ENCODE data around the gene PRKAR2A. TPM values are rescaled to one million over a fixed set of nuclear protein-coding genes. Genes with fewer than 3 reads are reported as not detected.

Gene PRKAR2A
- total RNA-seq, 6 donors from 2014 or later, result 13.0 to 62.3 (median 31.4) TPM

GRCh38 chr3:48711727-48712126 lies 135.9 kb downstream of the PRKAR2A start:
- peaks cover 0 to 69% (median 18%) of the 10 kb centered on the region in 4 donors for H3K36me3 ChIP-seq
- WGBS, 2 donors, result 66 to 68% methylated on average over 2 of the region's 2 CpGs
- H3K27me3 ChIP-seq, result no peaks in the 10 kb centered on the region
- peak overlapping the region in 2 of 4 donors; percentile 8 to 17 for H3K27ac ChIP-seq
- peaks cover 45 to 80% (median 55%) of the 10 kb centered on the region in 4 donors for H3K4me1 ChIP-seq
- ATAC-seq (ENCODE audit: low FRiP score in 2 of 2) (no peak), DNase-seq (no peak)
- no peaks in the 10 kb centered on the region for H3K9me3 ChIP-seq
- no peak overlapping the region for H3K4me3 ChIP-seq
- no peak for TF ChIP-seq CTCF (IDR thresholded peaks at IDR 0.05)
- no peak for TF ChIP-seq POLR2A (IDR thresholded peaks at IDR 0.05)
- no peak for TF ChIP-seq POLR2AphosphoS5 (IDR thresholded peaks at IDR 0.05)
- TF ChIP-seq EP300 (IDR thresholded peaks at IDR 0.05), result no peak

GRCh38 chr3:48709051-48709461 lies 138.6 kb downstream of the PRKAR2A start:
- no peak overlapping the region for H3K4me3 ChIP-seq
- peak in 1 of 2 donors; percentile 57 for ATAC-seq (ENCODE audit: low FRiP score in 2 of 2)
- peaks cover 26 to 70% (median 41%) of the 10 kb centered on the region in 4 donors for H3K4me1 ChIP-seq
- no peaks in the 10 kb centered on the region for H3K27me3 ChIP-seq
- DNase-seq, result peak in 1 of 2 donors; percentile 54
- 54 to 61% methylated on average over 4 to 7 of the region's 7 CpGs for WGBS, 2 donors
- peak overlapping the region in 3 of 4 donors; percentile 14 to 46 (median 39) for H3K27ac ChIP-seq
- H3K36me3 ChIP-seq, result peaks cover 0 to 67% (median 17%) of the 10 kb centered on the region in 4 donors
- TF ChIP-seq CTCF (IDR thresholded peaks at IDR 0.05) (no peak), EP300 (IDR thresholded peaks at IDR 0.05) (no peak), POLR2A (IDR thresholded peaks at IDR 0.05) (no peak), POLR2AphosphoS5 (IDR thresholded peaks at IDR 0.05) (no peak)
- no peaks in the 10 kb centered on the region for H3K9me3 ChIP-seq

GRCh38 chr3:48708481-48708889 lies 139.2 kb downstream of the PRKAR2A start:
- Histone ChIP-seq H3K9me3 (no peaks in the 10 kb centered on the region), H3K36me3 (peaks cover 0 to 62% (median 16%) of the 10 kb centered on the region in 4 donors), H3K27me3 (no peaks in the 10 kb centered on the region), H3K27ac (peak overlapping the region; percentile 2 to 46 (median 34)), H3K4me3 (no peak overlapping the region), H3K4me1 (peaks cover 21 to 69% (median 41%) of the 10 kb centered on the region in 4 donors)
- WGBS, 2 donors, result 64 to 89% methylated on average over 2 of the region's 2 CpGs
- DNase-seq (no peak), ATAC-seq (ENCODE audit: low FRiP score in 2 of 2) (peak in 1 of 2 donors; percentile 65)
- TF ChIP-seq CTCF (IDR thresholded peaks at IDR 0.05), result no peak
- no peak for TF ChIP-seq POLR2AphosphoS5 (IDR thresholded peaks at IDR 0.05)

DNA sequence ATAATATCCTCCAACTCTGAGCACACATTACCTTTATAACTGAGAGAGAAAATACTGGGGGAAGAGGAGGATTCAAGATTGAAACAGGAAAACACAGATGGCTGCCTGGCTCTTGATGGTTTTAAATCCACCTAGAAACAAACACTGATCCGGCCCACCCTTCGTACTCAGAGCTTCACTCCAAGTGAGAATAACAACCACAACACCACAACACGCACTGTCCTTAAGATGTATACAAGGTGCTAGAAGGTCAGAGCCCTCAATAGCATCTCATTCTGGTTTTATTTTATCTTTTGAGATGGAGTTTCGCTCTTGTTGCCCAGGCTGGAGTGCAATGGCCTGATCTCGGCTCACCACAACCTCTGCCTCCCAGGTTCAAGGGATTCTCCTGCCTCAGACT lies 140.5 kb downstream of the PRKAR2A start:
- 84 to 92% methylated on average over 5 of the region's 5 CpGs for WGBS, 2 donors
- DNase-seq (no peak), ATAC-seq (ENCODE audit: low FRiP score in 2 of 2) (no peak)
- H3K4me3 ChIP-seq, result no peak overlapping the region
- no peak for TF ChIP-seq POLR2A (IDR thresholded peaks at IDR 0.05)
- TF ChIP-seq CTCF (IDR thresholded peaks at IDR 0.05), result no peak
- TF ChIP-seq EP300 (IDR thresholded peaks at IDR 0.05), result no peak
- no peak for TF ChIP-seq POLR2AphosphoS5 (IDR thresholded peaks at IDR 0.05)
- H3K36me3 ChIP-seq, result peaks cover 0 to 53% (median 13%) of the 10 kb centered on the region in 4 donors
- no peaks in the 10 kb centered on the region for H3K27me3 ChIP-seq
- H3K4me1 ChIP-seq, result peaks cover 15 to 62% (median 30%) of the 10 kb centered on the region in 4 donors
- H3K9me3 ChIP-seq, result no peaks in the 10 kb centered on the region
- H3K27ac ChIP-seq, result no peak overlapping the region

DNA sequence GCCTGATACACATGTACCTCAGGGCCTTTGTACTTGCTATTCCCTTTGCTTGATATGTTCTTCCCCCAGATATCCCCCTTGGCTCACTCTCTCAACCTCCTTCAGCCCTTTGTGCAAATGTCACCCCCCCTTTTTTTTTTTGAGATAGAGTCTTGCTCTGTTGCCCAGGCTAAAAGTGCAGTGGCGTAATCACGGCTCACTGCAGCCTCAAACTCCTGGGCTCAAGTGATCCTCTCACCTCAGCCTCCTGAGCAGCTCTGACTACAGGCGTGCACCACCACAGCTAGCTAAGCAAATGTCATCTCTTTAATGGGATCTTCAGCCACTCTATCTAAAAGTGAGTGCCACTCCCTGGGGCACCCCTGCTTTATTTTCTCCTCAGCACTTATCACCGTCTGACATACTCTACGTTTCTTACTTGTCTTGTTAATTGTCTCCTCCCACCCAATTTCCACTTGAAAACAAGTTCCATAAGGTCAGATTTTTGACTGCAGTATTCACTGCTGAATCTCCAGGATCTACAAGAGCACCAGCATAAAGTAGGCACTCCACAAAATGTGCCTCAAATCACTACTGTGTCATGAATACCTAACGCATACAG lies 145.3 kb downstream of the PRKAR2A start:
- no peaks in the 10 kb centered on the region for H3K27me3 ChIP-seq
- no peak for ATAC-seq (ENCODE audit: low FRiP score in 2 of 2)
- no peak for DNase-seq
- no peak overlapping the region for H3K4me3 ChIP-seq
- peaks cover 0 to 34% (median 8%) of the 10 kb centered on the region in 4 donors for H3K4me1 ChIP-seq
- peaks cover 4 to 32% (median 19%) of the 10 kb centered on the region in 4 donors for H3K36me3 ChIP-seq
- TF ChIP-seq POLR2A (IDR thresholded peaks at IDR 0.05) (no peak), CTCF (IDR thresholded peaks at IDR 0.05) (no peak), POLR2AphosphoS5 (IDR thresholded peaks at IDR 0.05) (no peak), EP300 (IDR thresholded peaks at IDR 0.05) (no peak)
- WGBS, 2 donors, result 82 to 85% methylated on average over 6 of the region's 6 CpGs
- H3K27ac ChIP-seq, result no peak overlapping the region
- H3K9me3 ChIP-seq, result no peaks in the 10 kb centered on the region

Measured in upper lobe of left lung (tissue), 6 donors.